Effector memory CD4-positive, alpha-beta T cell (primary cell): Measurements from ENCODE around the gene NUP43.
"Not testable (repeated sequence)": the region's sequence is repeated elsewhere in the genome, so short reads cannot be mapped to it uniquely, and the experiment has no call there.

Experiments used
- DNase-seq, 3 donors: peaks; one replicate each; pipeline ENCODE4 v3.0.0-alpha.2; 2020
- H3K27ac ChIP-seq: 2 replicates; pipeline ENCODE4 v1.7.0; 2013; ENCODE audit warnings: mild to moderate bottlenecking, low read length, moderate library complexity; ENCODE audit not compliant: insufficient read depth, poor library complexity, severe bottlenecking
- H3K27me3 ChIP-seq: replicated peaks from 2 replicates; pipeline ENCODE4 v1.7.0; 2013; ENCODE audit warnings: mild to moderate bottlenecking, low read length; ENCODE audit not compliant: insufficient read depth, control insufficient read depth, poor library complexity, severe bottlenecking
- H3K36me3 ChIP-seq: 2 replicates; pipeline ENCODE4 v1.7.0; 2013; ENCODE audit warnings: mild to moderate bottlenecking, low read length, moderate library complexity; ENCODE audit not compliant: control insufficient read depth, insufficient read depth
- H3K4me1 ChIP-seq: 2 replicates; pipeline ENCODE4 v1.7.0; 2013; ENCODE audit warnings: low read length, mild to moderate bottlenecking; ENCODE audit not compliant: control insufficient read depth, insufficient read depth, poor library complexity, severe bottlenecking
- H3K4me3 ChIP-seq: 2 replicates; pipeline ENCODE4 v1.7.0; 2013; ENCODE audit warnings: low read length, low read depth, mild to moderate bottlenecking; ENCODE audit not compliant: insufficient read depth, poor library complexity, severe bottlenecking
- H3K9me3 ChIP-seq: 2 replicates; pipeline ENCODE4 v1.7.0; 2013; ENCODE audit warnings: mild to moderate bottlenecking, low read length, moderate library complexity; ENCODE audit not compliant: control insufficient read depth

NUP43 gene

GRCh38 chr6:149749594-149750135 is 3.3 kb upstream of the NUP43 start, which contains the start of gene PCMT1:
TSS of gene PCMT1 (plus strand) at chr6:149749741. CDS start at chr6:149749902, 161 bp downstream.
- Histone ChIP-seq H3K4me3 (peak within 1 kb of the TSS; percentile 96), H3K4me1 (peaks cover 24% of the 10 kb centered on the region)
- DNase-seq = peak; percentile 84 to 87 (median 85)

DNA sequence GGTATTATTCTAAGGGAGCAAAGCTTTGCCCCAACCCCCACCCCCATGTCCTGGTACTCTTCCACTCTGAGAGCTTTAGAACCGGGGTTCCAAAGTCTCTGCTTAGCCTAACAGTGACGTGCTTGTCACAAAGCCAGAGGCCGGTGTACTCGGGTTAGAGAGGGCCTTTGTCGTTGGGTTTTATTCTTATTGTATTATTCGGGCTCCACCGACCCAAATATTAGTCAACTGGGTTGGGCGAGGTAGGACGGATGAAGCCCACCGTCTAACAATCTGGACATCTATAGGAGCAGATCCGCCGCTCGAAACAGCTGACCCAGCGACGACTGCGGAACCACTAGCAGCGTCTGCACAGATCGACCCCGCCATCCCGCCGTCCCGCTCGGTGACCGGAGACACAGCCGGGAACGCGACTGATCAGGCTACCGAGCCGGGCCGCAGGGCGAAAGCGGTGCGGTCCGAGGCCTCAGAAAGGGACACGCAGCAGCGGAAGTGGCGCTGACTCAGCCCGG is 2.8 kb upstream of the NUP43 start:
- DNase-seq, H3K9me3 ChIP-seq, H3K27me3 ChIP-seq, H3K36me3 ChIP-seq: not testable (repeated sequence)
- Histone ChIP-seq H3K4me3 (peak overlapping the region; percentile 96), H3K27ac (peak overlapping the region; percentile 83), H3K4me1 (peaks cover 24% of the 10 kb centered on the region)

More at GRCh38 chr6:149749594-149750135, 3.3 kb upstream of the NUP43 start, which contains the start of gene PCMT1:
- no peaks in the 10 kb centered on the region for H3K9me3 ChIP-seq
- H3K27ac ChIP-seq = peak within 1 kb of the TSS; percentile 83
- H3K27me3 ChIP-seq = no peaks in the 10 kb centered on the region
- no peaks in the 10 kb centered on the region for H3K36me3 ChIP-seq

- H3K36me3 ChIP-seq = peaks cover 21% of the 10 kb centered on the region
- H3K4me1 ChIP-seq = peaks cover 12% of the 10 kb centered on the region
- H3K27ac ChIP-seq, DNase-seq, H3K27me3 ChIP-seq, H3K9me3 ChIP-seq: not testable (repeated sequence)
- H3K4me3 ChIP-seq = peak overlapping the region; percentile 72
Measured at GRCh38 chr6:149745252-149745651, 1.1 kb downstream of the NUP43 start.

GRCh38 chr6:149734915-149735314 is 11.4 kb downstream of the NUP43 start:
- peaks cover 38% of the 10 kb centered on the region for H3K36me3 ChIP-seq
- H3K9me3 ChIP-seq = no peaks in the 10 kb centered on the region
- DNase-seq = no peak
- no peak overlapping the region for H3K4me3 ChIP-seq
- no peak overlapping the region for H3K27ac ChIP-seq
- H3K4me1 ChIP-seq = no peaks in the 10 kb centered on the region
- H3K27me3 ChIP-seq = no peaks in the 10 kb centered on the region

DNA sequence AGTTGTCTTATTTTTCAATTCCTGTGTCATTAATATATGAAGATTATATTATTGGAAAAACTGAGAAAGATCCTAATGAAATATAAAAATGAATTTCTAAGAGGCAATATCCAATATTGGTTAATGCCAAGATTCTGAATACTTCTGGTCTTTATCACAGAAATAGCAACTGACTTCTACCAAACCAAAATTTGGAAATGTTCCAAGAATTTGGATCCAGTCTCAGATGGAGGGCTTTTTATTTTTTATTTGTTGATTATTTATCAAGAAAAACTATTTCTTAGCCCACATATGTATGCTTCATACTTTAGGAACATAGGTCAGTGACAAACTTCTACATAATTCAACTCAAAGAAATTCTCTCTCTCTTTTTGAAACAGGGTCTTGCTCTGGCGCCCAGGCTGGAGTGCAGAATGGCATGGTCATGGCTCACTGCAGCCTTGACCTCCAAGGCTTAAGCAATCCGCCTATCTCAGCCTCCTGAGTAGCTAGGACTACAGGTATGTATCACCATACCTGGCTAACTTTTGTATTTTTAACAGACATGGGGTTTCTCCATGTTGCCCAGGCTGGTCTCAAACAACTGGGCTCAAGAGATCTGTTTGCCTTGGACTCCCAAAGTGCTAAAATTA is 13.1 kb downstream of the NUP43 start:
- Histone ChIP-seq H3K4me3 (no peak overlapping the region), H3K27ac (no peak overlapping the region), H3K27me3 (no peaks in the 10 kb centered on the region), H3K9me3 (no peaks in the 10 kb centered on the region), H3K4me1 (no peaks in the 10 kb centered on the region), H3K36me3 (peaks cover 35% of the 10 kb centered on the region)
- DNase-seq = no peak

GRCh38 chr6:149729824-149730223 is 16.5 kb downstream of the NUP43 start:
- no peak for DNase-seq
- Histone ChIP-seq H3K27ac (no peak overlapping the region), H3K4me3 (no peak overlapping the region), H3K9me3 (no peaks in the 10 kb centered on the region), H3K36me3 (peaks cover 36% of the 10 kb centered on the region), H3K27me3 (no peaks in the 10 kb centered on the region), H3K4me1 (no peaks in the 10 kb centered on the region)

- Histone ChIP-seq H3K27ac (no peak overlapping the region), H3K9me3 (no peaks in the 10 kb centered on the region), H3K4me3 (no peak overlapping the region), H3K27me3 (no peaks in the 10 kb centered on the region), H3K36me3 (peaks cover 29% of the 10 kb centered on the region), H3K4me1 (no peaks in the 10 kb centered on the region)
- DNase-seq = no peak
Measured at GRCh38 chr6:149728499-149729234, 17.7 kb downstream of the NUP43 start.

GRCh38 chr6:149727793-149728498 is 18.4 kb downstream of the NUP43 start:
- Histone ChIP-seq H3K9me3 (no peaks in the 10 kb centered on the region), H3K27me3 (no peaks in the 10 kb centered on the region), H3K4me3 (no peak overlapping the region), H3K4me1 (no peaks in the 10 kb centered on the region), H3K27ac (no peak overlapping the region), H3K36me3 (peaks cover 29% of the 10 kb centered on the region)
- DNase-seq = no peak

- H3K27me3 ChIP-seq = no peaks in the 10 kb centered on the region
- no peak for DNase-seq
- no peaks in the 10 kb centered on the region for H3K4me1 ChIP-seq
- no peaks in the 10 kb centered on the region for H3K9me3 ChIP-seq
- H3K27ac ChIP-seq = no peak overlapping the region
- H3K36me3 ChIP-seq = peaks cover 27% of the 10 kb centered on the region
- no peak overlapping the region for H3K4me3 ChIP-seq
Measured at GRCh38 chr6:149725785-149726184, 20.5 kb downstream of the NUP43 start.
